Esophagus muscularis mucosa (tissue), 3 donors: ENCODE results near the gene SERPINB6.

ENCODE experiments used
- CTCF ChIP-seq, 3 experiments: fragments of 200-600 bp in 2 of 3; fragments of 450-650 bp in 1 of 3; sonication (generic) in 2 of 3; IDR thresholded peaks; one replicate each; pipeline ENCODE4 v1.5.1; 2017 to 2019; ENCODE audit warnings: antibody characterized with exemption in 3 of 3, mild to moderate bottlenecking in 2 of 3, moderate library complexity in 1 of 3
- POLR2A ChIP-seq: fragments of 450-650 bp; IDR thresholded peaks from one replicate; pipeline ENCODE4 v1.6.1; 2017; ENCODE audit warnings: antibody characterized with exemption, moderate library complexity, mild to moderate bottlenecking, low read depth

- TF ChIP-seq CTCF (IDR thresholded peaks at IDR 0.05): no peak
- TF ChIP-seq POLR2A: no peak
Observed at GRCh38 chr6:3011158-3011557, 39.8 kb upstream of the SERPINB6 start.
